DLD1 (cell line): ENCODE data around the gene UNC5C.

Experiments
- in situ Hi-C: cut with HindIII; loops from 2 replicates; pipeline ENCODE4 v1.10.0; 2017; ENCODE audit warnings: low sequenced_read_pairs

The UNC5C gene

DNA sequence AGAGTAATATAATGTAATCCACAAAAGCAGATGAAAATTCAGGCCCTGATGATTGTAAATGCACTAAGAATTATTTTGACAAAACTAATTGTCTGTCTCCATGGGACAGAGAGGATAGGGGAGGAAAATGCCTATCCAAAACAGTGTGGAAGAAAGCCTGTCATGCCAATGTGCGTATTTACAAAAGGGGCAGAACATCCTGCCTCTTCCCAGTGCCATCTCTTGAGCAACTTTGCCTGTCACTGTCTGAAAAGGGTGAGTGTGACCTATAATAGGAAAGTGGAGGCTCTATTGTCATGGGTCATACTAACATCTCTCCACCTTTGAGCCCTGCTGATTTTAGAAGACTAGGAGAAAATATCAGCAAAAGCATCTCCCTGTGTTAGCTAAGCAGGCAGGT, 264.1 kb downstream of the UNC5C start:
- in situ Hi-C loops: no loop called here

DNA sequence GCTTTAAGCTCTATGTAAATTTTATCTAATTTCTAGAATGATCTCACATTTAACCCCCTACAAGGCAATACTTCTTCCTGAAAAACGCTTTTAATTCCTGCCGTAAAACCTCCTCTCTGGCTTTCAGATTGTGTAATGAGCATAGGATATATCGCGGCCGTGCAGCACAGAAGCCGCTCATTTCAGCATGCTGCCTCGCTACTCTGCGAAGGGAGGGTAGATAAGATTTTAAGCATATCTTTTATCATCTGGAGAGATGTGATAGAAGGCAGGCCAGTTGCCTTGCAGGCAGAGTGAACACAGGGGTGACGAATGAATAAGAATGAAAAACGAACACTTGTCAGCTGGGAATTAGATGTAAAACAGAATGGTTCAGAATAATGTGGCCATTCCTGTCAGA, 265.5 kb downstream of the UNC5C start:
- in situ Hi-C loops: no loop called here

DNA sequence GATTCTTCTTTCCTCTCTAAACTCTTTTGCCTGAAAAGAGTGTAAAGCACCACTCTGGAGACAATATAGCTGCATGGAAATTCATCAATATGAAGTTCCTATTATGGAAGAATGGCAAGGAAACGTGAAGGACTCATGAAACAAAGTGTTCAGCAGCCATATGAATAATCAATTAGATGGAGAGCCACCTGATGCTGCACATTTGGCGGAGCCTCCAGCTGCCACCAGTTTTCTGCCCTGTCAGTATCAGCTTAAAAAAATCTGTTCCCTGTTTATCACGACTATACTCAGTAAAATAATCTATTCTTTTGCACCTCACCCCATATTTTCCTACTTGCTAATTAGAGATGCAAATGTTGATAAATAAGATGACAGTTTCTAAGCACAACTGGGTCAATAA, 276.0 kb downstream of the UNC5C start:
- in situ Hi-C loops: no loop called here

DNA sequence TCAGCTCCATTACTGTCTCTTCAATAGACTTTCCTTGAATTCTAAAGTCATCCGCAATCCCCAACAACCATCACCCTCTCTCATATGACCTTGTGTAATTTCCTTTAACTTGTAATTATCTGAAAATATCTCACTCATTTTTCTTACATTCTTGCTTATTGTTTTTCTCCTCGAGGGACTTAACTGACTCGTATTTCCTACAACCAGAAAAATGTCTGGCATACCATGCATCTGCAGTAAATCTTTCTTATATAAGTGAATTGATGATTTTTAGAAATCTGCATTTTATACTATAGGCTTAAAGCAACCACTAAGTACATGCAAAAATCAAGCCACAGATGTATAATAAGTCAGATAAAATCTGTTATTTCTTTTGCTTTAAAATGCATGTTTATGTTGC, 276.7 kb downstream of the UNC5C start:
- in situ Hi-C loops: no loop called here

DNA sequence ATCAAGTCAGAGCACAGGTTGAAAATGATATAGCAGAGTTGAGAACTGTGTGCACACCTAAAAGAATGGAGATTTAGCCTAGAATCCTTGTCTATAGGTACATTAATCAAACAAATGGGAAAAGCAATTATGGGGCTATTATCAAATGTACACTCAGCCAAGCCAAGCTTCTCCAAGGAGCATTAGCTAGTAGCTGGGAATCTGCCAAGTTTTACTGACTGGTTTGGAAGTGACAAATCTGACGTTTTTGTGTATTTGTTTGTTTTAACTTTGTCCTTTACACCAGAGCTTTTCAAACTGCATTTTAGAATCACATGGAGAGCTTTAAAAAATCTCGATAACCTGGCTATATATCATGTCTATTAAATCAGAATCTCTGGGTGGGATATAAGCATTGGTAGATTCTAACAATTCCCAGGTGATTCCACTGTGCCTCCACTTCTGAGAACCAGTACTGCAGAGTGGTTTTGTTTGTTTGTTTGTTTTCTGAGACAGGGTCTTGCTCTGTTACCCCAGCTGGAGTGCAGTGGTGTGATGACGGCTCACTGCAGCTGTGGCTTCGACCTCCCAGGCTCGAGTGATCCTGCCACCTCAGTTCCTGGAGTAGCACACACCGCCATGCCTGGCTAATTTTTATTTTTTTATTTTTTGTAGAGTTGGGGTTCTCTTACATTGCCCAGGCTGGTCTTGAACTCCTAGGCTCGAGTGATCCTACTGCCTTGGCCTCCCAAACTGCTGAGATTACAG, 279.8 kb downstream of the UNC5C start:
- in situ Hi-C loops: no loop called here

DNA sequence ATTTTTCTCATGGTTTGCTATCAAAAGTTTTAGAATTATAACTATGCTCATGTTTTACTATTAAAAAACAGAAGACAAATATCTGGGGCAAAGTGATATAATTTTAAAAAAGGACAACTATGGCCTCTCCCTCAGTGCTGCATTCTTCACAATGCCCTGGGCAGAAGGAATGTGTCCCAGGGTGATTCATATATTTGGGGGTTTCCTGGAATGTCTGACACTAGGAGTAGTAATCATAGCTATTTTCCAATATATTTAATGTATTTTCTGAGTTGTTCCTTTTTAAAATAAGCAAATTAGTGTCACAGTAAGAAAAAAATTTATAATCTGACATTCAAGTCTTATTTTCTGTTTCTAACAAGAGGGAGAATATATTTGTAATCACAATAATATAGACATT, 281.7 kb downstream of the UNC5C start:
- in situ Hi-C loops: no loop called here

DNA sequence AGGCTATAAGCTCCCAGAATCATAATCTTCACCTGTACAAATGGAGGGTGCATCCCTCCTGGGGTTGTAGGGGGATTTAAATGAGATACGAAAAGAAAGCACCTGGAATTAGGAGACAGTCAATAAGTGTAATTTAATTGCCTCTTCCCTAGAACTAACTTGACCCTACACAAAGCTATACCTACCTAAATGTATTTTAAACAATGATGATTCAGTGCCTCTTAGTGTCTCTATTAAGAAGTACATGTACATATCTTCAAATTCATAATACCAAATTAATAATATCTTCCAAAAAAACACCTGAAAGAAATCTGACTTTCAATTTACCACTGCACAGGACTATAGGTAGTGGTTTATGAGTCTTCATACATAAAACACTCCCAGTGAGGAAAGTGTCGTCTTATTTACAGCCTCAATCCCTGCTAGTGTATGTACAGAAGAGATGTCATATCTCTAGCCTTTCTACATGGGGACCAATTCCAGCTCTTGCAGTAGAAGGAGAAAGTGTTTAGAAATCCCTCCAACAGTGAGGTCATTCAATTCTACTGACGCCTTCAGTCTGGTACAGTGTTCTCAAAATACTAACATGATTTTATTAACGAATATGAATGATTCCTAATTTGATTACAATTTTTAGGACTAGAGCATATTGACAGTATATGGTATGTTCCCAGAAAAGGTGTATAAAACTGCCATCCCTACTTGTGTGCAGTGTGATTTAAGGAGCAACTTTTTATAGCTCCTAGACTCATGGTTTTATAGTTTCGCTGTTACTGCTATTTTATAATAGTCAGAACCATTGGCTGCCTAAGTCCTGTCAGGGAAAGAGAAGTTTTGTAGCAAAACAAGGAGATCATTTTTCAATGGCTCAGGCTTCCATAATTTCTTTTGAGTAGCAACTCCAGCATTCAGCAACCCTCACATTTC, 282.7 kb downstream of the UNC5C start:
- in situ Hi-C loops: no loop called here

DNA sequence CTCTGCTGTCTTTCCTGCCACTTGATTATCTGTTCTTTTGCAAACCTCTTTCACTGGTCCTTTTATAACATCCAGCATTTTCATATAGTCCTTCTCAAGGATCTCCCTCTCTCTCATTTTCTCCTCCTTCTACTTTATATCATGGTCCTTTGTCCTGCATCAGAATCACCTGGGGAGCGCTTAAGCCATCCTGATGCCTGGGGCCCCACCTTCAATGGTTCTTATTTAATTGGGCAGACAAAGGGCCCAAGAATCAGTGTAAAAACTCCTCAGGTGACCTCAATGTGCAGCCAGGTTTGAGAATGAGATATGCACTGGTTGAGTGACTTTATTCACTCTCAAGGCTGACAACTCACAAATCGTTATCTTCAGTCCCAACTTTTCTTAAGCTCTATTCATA, 283.9 kb downstream of the UNC5C start:
- in situ Hi-C loops: no loop called here

DNA sequence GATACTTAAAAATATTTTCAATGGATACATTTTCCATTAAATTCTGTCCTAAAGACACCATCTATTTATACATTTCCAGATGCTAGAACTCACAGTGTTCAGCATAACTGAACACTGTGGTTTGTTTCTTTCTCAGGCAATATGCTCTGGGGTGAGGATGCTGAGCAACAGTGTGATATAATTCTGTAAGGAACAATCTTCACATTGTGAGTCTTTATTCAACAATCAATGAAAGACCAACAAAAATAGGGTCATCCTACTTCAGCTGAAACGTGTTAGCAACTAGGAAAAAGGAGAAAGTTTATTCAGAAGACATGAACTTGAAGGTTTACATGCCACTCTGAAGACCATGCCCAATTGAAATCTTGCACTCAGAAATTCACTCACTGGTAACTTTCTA, 284.8 kb downstream of the UNC5C start:
- in situ Hi-C loops: no loop called here

DNA sequence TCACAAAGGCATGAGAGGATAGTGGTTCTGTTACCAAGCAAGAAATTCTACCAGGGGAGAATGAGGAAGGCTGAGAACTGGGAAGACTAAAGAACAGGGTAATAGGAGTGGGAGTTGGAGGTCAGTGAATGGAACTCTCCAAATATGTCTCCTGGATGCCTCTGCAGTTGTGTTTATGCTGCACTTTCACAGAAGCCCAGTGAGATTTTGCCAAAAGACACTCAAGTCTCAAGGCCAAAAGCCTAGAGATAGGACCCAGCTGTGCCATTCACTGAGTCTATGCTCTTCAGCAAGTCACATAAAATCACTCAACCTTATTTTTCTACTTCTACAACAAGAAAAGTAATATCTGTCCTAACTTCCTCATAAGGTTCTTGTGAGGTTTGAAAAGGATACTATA, 285.4 kb downstream of the UNC5C start:
- in situ Hi-C loops: no loop called here

DNA sequence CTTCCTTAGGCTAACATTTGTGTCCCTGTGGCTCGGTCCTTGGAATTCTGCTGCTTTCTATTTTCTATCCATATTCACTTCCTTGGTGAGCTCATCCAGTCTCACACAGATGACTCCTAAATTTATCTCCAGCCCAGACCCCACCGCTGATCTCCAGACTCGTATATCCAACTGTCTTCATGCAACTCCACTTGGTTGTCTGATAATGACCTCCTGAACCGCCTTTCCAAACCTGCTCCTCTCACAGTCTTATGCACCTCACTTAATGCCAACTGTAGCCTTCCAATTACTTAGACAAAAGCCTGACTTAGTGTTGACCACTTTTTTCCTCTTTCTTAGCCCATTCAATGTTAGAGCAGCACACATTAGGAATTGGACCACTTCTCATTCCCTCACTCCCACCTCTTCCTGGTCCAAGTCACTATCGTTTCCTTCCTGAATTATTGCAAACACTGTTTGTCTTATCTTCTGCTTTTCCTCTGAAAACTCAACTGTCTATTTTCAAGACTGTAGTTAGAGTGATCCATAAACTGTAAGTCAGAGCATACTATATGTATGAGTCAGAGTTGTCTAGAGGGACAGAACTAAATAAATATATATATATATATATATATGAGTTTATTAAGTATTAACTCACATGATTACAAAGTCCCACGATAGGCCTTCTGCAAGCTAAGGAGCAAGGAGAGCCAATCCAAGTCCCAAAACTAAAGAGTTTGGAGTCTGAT, 292.5 kb downstream of the UNC5C start:
- in situ Hi-C loops: no loop called here

DNA sequence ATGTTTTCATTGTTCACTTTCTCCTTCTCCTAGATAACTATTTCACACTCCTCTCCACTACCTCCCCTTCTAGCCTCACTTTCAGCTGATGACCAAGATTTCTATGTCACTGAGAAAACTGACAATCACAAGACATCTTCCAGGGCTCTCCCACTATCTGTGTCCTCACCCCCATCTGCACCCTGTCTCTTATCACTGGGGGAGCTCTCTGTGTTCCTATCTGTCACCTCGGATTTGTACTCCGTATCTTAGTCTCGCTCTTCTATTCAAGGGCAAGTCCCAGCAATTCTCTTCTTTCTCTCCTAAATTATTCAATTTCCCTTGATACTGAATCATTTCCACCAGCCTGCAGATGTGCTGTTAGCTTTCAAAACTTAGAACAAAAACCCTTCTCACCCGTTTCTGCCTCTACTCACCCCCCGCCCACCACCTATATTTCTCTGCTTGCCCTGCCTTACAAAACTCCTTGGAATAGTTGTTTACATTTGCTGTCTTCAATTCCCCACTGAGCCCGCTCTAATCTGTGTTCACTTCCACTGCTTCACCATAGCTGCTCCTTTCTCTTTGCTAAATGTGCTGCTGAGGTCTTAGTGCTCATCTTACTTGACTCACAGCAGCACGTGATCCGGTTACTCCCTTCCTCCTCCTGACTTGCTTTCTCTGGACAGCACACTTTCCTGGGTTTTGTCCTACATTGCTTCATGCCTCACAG, 293.2 kb downstream of the UNC5C start:
- in situ Hi-C loops: no loop called here

DNA sequence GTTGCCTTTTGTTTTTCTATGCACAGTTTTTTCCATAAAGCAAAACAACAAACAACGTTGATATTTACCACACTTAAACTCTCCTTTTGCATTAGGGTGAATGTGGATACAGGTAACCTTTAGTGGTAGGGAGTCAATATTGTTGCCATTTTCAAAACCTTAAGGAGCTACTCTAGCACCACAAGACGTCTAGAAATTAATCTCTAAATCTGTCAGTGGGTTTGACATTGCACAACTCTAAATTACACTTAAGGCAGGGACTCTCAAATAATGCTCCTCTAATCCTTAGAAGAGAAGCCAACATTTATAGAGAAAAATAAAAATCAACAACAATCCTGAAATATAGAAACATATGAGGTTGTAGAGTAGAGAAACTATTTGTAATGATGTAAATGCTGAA, 297.2 kb downstream of the UNC5C start:
- in situ Hi-C loops: no loop called here

DNA sequence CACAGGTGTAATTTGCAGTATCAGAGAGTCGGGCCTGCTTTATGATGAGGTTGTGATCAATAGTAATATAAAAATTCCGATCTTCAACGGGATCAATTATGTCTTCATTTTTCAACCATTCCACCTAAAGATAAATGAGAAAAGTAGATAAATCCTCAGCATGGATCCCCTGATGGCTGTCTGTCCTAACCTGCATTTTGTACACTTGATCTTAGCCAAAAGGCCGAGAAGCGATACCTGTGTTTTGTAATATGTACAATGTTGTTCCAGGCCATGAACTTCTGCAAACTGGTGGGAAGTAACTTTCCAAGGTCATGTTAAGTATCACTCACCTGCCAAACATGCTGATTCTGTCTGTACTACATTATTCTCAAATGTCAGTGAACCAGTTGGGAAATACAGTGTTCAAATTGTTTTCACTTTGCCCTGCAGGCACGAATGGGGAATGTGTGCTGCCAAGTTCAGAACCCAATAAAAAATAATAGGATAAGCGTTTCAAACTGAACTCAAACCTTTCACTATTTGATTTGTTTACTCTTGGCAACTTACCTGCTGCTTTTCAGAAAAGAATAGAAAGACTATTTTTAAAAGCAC, 298.1 kb downstream of the UNC5C start:
- in situ Hi-C loops: no loop called here

DNA sequence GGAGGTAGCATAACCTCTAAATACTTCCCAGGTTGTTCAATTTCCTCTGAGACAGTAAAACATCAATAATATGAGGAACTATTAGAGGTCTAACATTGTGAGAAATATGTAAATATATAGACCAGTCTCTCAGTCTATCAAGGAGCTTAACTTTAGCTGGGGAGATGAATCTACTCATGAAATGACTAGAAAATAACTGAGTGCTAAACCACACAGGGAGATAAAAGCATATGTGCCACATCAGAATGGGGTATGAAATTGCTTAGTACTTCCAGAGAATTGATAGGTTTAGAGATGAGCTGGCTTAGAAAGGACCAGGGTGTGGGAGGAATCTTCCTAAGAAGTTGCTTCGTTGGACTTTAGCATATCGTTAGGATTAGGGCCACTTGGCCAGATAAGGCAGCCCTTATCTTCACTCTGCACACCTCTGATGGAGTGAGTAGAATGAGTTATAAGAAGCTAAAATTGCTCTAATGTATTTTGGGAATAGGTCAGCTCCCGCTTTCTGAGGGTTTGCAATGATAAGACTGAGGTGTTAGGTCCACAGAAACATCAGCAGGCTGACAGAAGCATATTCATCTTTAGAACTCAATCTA, 299.2 kb downstream of the UNC5C start:
- in situ Hi-C loops: no loop called here

DNA sequence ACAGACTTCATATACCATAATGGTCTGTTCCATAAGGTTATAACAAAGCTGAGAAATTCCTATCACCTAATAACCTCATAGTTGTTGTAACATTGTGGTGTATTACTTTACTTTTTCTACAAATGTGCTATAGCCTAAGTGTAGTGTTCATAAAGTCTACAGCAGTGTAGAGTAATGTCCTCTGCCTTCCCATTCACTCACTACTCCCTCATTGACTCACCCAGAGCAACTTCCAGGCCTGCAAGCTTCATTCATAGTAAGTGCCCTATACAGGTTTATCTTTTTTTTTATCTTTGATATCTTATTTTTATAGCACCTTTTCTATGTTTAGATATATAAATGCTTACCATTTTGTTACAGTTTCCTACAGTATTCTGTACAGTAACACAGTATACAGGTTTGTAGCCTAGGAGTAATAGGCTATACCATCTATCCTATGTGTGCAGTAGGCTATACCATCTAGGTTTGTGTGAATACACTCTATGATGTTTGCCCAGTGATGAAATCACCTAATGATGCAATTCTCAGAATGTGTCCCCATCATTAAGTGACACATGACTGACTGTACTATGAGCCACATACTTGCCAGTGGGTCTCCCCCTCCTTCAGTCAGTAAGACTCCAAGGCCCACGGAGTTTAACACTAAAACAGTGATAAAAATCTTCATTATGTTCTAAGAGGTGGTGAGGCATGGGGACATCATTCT, 299.9 kb downstream of the UNC5C start:
- in situ Hi-C loops: no loop called here

DNA sequence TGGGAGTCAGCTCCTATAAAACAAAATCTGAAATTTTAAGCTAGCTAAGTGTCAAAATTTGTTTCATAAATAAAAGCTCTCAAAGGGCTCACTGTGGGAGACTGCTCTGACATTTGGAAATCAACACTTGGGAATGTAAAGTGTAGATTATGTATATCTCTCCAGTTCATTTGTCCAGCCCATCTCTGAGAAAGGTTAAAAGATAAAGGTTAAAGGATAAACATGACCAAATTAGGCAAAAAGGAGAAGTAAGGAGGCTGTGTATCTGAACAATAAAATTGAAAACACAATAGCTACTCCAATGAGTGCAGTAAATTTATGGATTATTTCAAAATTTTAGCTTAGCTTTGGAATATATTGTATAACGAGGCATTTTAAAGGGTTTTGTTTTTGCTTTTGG, 304.9 kb downstream of the UNC5C start:
- in situ Hi-C loops: no loop called here

DNA sequence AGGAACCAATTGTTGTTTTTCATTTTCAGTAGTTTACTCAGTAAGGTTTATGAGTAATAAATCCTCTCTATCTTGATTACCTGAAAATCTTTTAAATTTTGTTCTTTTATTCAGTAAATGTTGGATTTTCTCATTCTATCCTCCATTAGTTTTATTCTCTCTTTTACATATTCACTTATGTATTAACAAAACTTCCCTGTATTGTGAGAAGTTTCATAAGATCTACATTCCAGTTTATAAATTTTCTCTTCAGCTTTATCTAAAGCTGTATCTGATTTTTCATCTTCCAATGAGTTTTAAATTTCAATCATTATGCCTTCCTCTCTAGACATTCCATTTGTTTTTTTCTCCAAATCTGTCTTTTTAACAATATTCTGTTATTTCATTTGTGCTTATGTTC, 310.2 kb downstream of the UNC5C start:
- in situ Hi-C loops: no loop called here

DNA sequence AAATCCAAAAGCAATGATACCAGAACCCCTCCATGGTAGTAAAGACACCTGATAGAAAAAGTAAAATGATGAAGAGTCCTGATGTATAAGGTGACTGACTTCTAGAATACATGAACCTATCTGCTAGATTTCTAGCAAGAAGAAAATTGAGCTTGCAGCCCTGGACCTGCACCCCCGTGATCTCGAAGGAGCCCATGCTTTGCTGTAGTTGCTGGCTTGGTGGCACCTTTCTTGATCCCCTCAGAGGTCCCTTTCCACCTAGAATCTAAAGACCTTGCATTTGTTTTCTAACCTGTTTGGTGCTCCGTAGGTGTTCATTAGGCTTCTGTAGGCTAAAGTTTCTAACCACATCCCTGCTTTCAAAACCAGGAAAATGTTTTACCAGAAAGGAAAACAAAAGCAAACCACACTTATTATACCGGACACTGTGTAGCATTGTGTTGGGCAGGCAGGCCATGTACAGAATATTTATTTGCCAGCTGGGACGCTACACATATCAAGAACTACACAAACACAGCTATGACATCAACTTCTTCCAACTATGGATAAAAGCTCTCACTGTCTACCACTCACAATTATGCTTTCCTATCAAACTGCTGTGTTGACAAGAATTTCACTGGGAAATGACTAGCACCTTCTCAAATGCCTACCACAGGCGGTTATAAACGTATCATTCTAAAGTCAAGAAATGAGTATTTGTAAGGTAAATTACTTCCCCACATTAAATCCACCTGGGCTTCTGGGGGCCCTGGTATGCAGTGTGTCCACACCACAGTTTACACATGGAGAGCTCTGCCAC, 316.2 kb downstream of the UNC5C start:
- in situ Hi-C loops: no loop called here
